ENCODE data around the gene IQSEC1. TPM values are rescaled to one million over a fixed set of nuclear protein-coding genes. Genes with fewer than 3 reads are reported as not detected.

The IQSEC1 gene
- total and polyA plus RNA-seq, 2 experiments from 2014 or later = 8.0 to 51.9 TPM

- peaks cover 45% of the 10 kb centered on the region for H3K4me1 Mint-ChIP-seq
- TF ChIP-seq NANOG (IDR thresholded peaks at IDR 0.05; ENCODE audit: borderline replicate concordance) (no peak), ETS1 (IDR thresholded peaks at IDR 0.05) (no peak), ZNF462 (CRISPR knock-in tag; IDR thresholded peaks at IDR 0.05) (no peak), JUNB (IDR thresholded peaks at IDR 0.05; ENCODE audit: unreplicated experiment) (no peak), ZNF331 (CRISPR knock-in tag; IDR thresholded peaks at IDR 0.05; ENCODE audit: low read depth) (no peak), CREB1 (CRISPR knock-in tag; IDR thresholded peaks at IDR 0.05; ENCODE audit: low read depth) (no peak), POLR2AphosphoS5 (IDR thresholded peaks at IDR 0.05; ENCODE audit: low read depth) (no peak), CTCF (conservative IDR thresholded peaks at IDR 0.05; ENCODE audit: low read depth in 2 of 2) (no peak), REST (IDR thresholded peaks at IDR 0.05; ENCODE audit: unreplicated experiment) (no peak)
- H3K27ac Mint-ChIP-seq = no peak overlapping the region
- H3K36me3 ChIP-seq (ENCODE audit: insufficient read depth) = no peaks in the 10 kb centered on the region
- no peak for ATAC-seq
- no peaks in the 10 kb centered on the region for H3F3A ChIP-seq (replicated peaks; ENCODE audit: low read depth)
- no peak overlapping the region for H3K4me2 ChIP-seq
- H3K4me1 ChIP-seq (ENCODE audit: insufficient read depth) = peaks cover 22% of the 10 kb centered on the region
- H3K27ac ChIP-seq (ENCODE audit: low read depth) = no peak overlapping the region
- DNase-seq (ENCODE audit: low spot score) = no peak
- no peaks in the 10 kb centered on the region for H3K27me3 ChIP-seq (ENCODE audit: insufficient read depth)
- H3K27me3 Mint-ChIP-seq (ENCODE audit: insufficient read depth, low read depth, poor library complexity) = peaks cover 14% of the 10 kb centered on the region
- no peaks in the 10 kb centered on the region for H3K9me3 Mint-ChIP-seq
- H3K36me3 Mint-ChIP-seq (ENCODE audit: low read depth) = no peaks in the 10 kb centered on the region; the same call in 2 of the 3 replicates
- H2AFZ ChIP-seq = no peak overlapping the region
- H3K79me2 ChIP-seq (replicated peaks; ENCODE audit: insufficient read depth) = no peaks in the 10 kb centered on the region
- H3K4me3 Mint-ChIP-seq = no peak overlapping the region; the same call in 2 of the 3 replicates
- H4K20me1 ChIP-seq (replicated peaks; ENCODE audit: insufficient read depth) = no peaks in the 10 kb centered on the region
- no peak overlapping the region for H3K4me3 ChIP-seq
- no peaks in the 10 kb centered on the region for H3K9me2 ChIP-seq (ENCODE audit: insufficient read depth)
Measured at GRCh38 chr3:13016083-13016720, 57.0 kb downstream of the IQSEC1 start.
